K562 (cell line): Measurements from ENCODE around the gene SEMA6B. TPM values are rescaled to one million over a fixed set of nuclear protein-coding genes. Genes with fewer than 3 reads are reported as not detected.

Experiments
- CTCF ChIP-seq, 3 experiments: IDR thresholded peaks in 2 of 3; conservative IDR thresholded peaks in 1 of 3; 2 replicates each; pipeline ENCODE4 v1.5.1; 2011 to 2012; ENCODE audit warnings: low read length in 3 of 3, mild to moderate bottlenecking in 3 of 3, control low read depth in 2 of 3, improper control_type of control experiment in 1 of 3, inconsistent platforms in 1 of 3, low read depth in 1 of 3, mixed read lengths in 1 of 3, moderate library complexity in 1 of 3; ENCODE audit not compliant: insufficient read depth in 2 of 3
- DPF2 ChIP-seq: fragments of 450-650 bp; IDR thresholded peaks from 2 replicates; pipeline ENCODE4 v1.6.1; 2016
- ELF2 ChIP-seq: fragments of 250-450 bp; sonication (Bioruptor Pico); IDR thresholded peaks from 2 replicates; pipeline ENCODE4 v1.5.0; 2021; ENCODE audit warnings: mild to moderate bottlenecking
- EWSR1 ChIP-seq: fragments of 450-650 bp; IDR thresholded peaks from 2 replicates; pipeline ENCODE4 v1.6.1; 2018; ENCODE audit warnings: borderline replicate concordance, mild to moderate bottlenecking, low read depth, moderate library complexity; ENCODE audit not compliant: partially characterized antibody
- MAX ChIP-seq: sonication (generic); formaldehyde crosslinking; IDR thresholded peaks from 2 replicates; pipeline ENCODE4 v1.9.0; 2022; ENCODE audit warnings: mild to moderate bottlenecking, missing genetic modification reagents
- MIER1 ChIP-seq: fragments of 450-650 bp; IDR thresholded peaks from 2 replicates; pipeline ENCODE4 v1.6.1; 2016; ENCODE audit warnings: antibody characterized with exemption, mild to moderate bottlenecking, low read depth
- NELFE ChIP-seq: IDR thresholded peaks from 2 replicates; pipeline ENCODE4 v1.6.1; 2011; ENCODE audit warnings: mild to moderate bottlenecking; ENCODE audit not compliant: insufficient read depth, insufficient read length
- NR0B1 ChIP-seq: fragments of 450-650 bp; IDR thresholded peaks from one replicate; pipeline ENCODE4 v1.6.1; 2018; ENCODE audit warnings: mild to moderate bottlenecking, moderate library complexity; ENCODE audit not compliant: partially characterized antibody
- PHF21A ChIP-seq: fragments of 450-650 bp; IDR thresholded peaks from 2 replicates; pipeline ENCODE4 v1.6.1; 2017; ENCODE audit warnings: low read depth, borderline replicate concordance
- RNF2 ChIP-seq: sonication (generic); IDR thresholded peaks from 2 replicates; pipeline ENCODE4 v1.6.1; 2016
- SIRT6 ChIP-seq: IDR thresholded peaks from one replicate; pipeline ENCODE4 v1.6.1; 2012; ENCODE audit warnings: low read depth, mild to moderate bottlenecking, control low read depth, inconsistent platforms, low read length, moderate library complexity
- TCF7L2 ChIP-seq: fragments of 150-350 bp; IDR thresholded peaks from 2 replicates; pipeline ENCODE4 v1.6.1; 2016; ENCODE audit warnings: low read depth, mild to moderate bottlenecking, low read length, moderate library complexity
- TGIF2 ChIP-seq: sonication (generic); formaldehyde crosslinking; IDR thresholded peaks from 2 replicates; pipeline ENCODE4 v1.8.1; 2022; ENCODE audit warnings: mild to moderate bottlenecking, missing genetic modification reagents, moderate library complexity
- WHSC1 ChIP-seq: IDR thresholded peaks from one replicate; pipeline ENCODE4 v1.6.1; 2012; ENCODE audit warnings: low read length, control low read depth, inconsistent platforms
- YY1 ChIP-seq, 3 experiments: IDR thresholded peaks; 2 replicates each; pipeline ENCODE4 v1.6.1; 2011; ENCODE audit warnings: low read length in 2 of 3, mild to moderate bottlenecking in 2 of 3, moderate library complexity in 2 of 3, borderline replicate concordance in 1 of 3, control low read depth in 1 of 3, low read depth in 1 of 3; ENCODE audit not compliant: insufficient read depth in 3 of 3, insufficient replicate concordance in 2 of 3, control insufficient read depth in 1 of 3, insufficient read length in 1 of 3; ENCODE audit errors: extremely low read depth in 1 of 3
- ZBTB33 ChIP-seq: sonication (generic); formaldehyde crosslinking; IDR thresholded peaks from 2 replicates; pipeline ENCODE4 v1.8.1; 2023; ENCODE audit warnings: mild to moderate bottlenecking, missing genetic modification reagents
- ZNF12 ChIP-seq: sonication (generic); formaldehyde crosslinking; IDR thresholded peaks from 2 replicates; pipeline ENCODE4 v1.4.0; 2020; ENCODE audit warnings: mild to moderate bottlenecking, missing genetic modification reagents
- ZNF217 ChIP-seq: sonication (generic); formaldehyde crosslinking; IDR thresholded peaks from 2 replicates; pipeline ENCODE4 v1.8.0; 2022; ENCODE audit warnings: mild to moderate bottlenecking, missing genetic modification reagents
- ZNF23 ChIP-seq: fragments of 250-450 bp; sonication (Bioruptor Pico); IDR thresholded peaks from 2 replicates; pipeline ENCODE4 v1.4.0; 2020; ENCODE audit warnings: mild to moderate bottlenecking
- ZNF280A ChIP-seq: fragments of 450-650 bp; IDR thresholded peaks from 2 replicates; pipeline ENCODE4 v1.6.1; 2018; ENCODE audit warnings: mild to moderate bottlenecking, low read depth; ENCODE audit not compliant: partially characterized antibody
- ZNF785 ChIP-seq: fragments of 250-450 bp; sonication (Bioruptor Pico); IDR thresholded peaks from 2 replicates; pipeline ENCODE4 v1.4.0; 2020; ENCODE audit warnings: mild to moderate bottlenecking
- polyA plus RNA-seq, 8 experiments: library from polyadenylated mRNA; depleted of rRNA in 4 of 8; stranded (reverse) in 5 of 8; unstranded in 3 of 8; fragments of >200 nt; fragmentation: Nextera tagmentation in 2 of 8; fragmentation: Illumina TruSeq in 1 of 8; extraction: Ambion mirVana in 2 of 8; extraction: Trizol in 1 of 8; gene quantifications; 2 replicates each; pipeline versions ENCODE4 v1.2.1 to v1.2.3, GENCODE V29; 2011 to 2014; ENCODE audit warnings: inconsistent platforms in 1 of 8, missing spikeins in 1 of 8
- total RNA-seq, 7 experiments: library from RNA; depleted of rRNA in 6 of 7; stranded (reverse); fragments of >200 nt in 6 of 7; fragmentation: Illumina TruSeq in 2 of 7; extraction: Trizol in 2 of 7; gene quantifications; 2 replicates each; pipeline versions ENCODE4 v1.2.1 to v1.2.3, GENCODE V29; 2011 to 2021; ENCODE audit warnings: low replicate concordance in 1 of 7

Gene SEMA6B
- total and polyA plus RNA-seq, 9 of the 15 experiments (the other 6 are each of a cell fraction or from before 2014, with no cell fraction given): 0.65 to 4.6 (median 2.5) TPM; not detected in 2

- TF ChIP-seq ZBTB33 (CRISPR knock-in tag): 0 out of 2 replicates have a peak, but pooled peaks have one; percentile 27
- no peak for TF ChIP-seq NELFE
- TF ChIP-seq SIRT6: no peak
- TF ChIP-seq WHSC1: no peak
- no peak for TF ChIP-seq ZNF23 (CRISPR knock-in tag)
- TF ChIP-seq TGIF2 (CRISPR knock-in tag): no peak
- no peak for TF ChIP-seq DPF2
- TF ChIP-seq ZNF217 (CRISPR knock-in tag): no peak
- TF ChIP-seq CTCF (IDR thresholded peaks at IDR 0.05 in 2 of 3, conservative IDR thresholded peaks at IDR 0.05 in 1 of 3; ENCODE audit: insufficient read depth in 2 of 3, low read depth in 1 of 3, low read length in 3 of 3): peak; percentile 22 to 38 (median 23); a peak in 3 of 6 replicates
- TF ChIP-seq YY1 (IDR thresholded peaks at IDR 0.05; ENCODE audit: borderline replicate concordance in 1 of 3, control insufficient read depth in 1 of 3, extremely low read depth in 1 of 3, insufficient read depth in 3 of 3, insufficient read length in 1 of 3, insufficient replicate concordance in 2 of 3, low read depth in 1 of 3, low read length in 2 of 3): no peak
- TF ChIP-seq MAX (CRISPR knock-in tag): no peak
- no peak for TF ChIP-seq ZNF785 (CRISPR knock-in tag)
- no peak for TF ChIP-seq TCF7L2
- TF ChIP-seq ZNF280A: no peak
- no peak for TF ChIP-seq MIER1
- no peak for TF ChIP-seq PHF21A
- no peak for TF ChIP-seq RNF2
- no peak for TF ChIP-seq ELF2 (CRISPR knock-in tag)
- no peak for TF ChIP-seq ZNF12 (CRISPR knock-in tag)
- no peak for TF ChIP-seq NR0B1
- no peak for TF ChIP-seq EWSR1
Measured at GRCh38 chr19:4537953-4538600, 21.4 kb downstream of the SEMA6B start (continued).
